Mesothelial cell of epicardium (in vitro differentiated cells): Measurements from ENCODE around the gene GAK. TPM values are rescaled to one million over a fixed set of nuclear protein-coding genes. Genes with fewer than 3 reads are reported as not detected.

ENCODE experiments used
- DNase-seq, 2 experiments: peaks; one replicate each; pipeline ENCODE4 v3.0.0; 2021; ENCODE audit warnings: low spot score in 2 of 2; ENCODE audit not compliant: unreplicated experiment in 2 of 2
- H3K27ac Mint-ChIP-seq: 2 replicates; pipeline ENCODE4 v1.8.0; 2021; ENCODE audit warnings: mixed read lengths
- H3K27me3 Mint-ChIP-seq: 2 replicates; pipeline ENCODE4 v1.8.0; 2021; ENCODE audit warnings: low read depth, mixed read lengths
- H3K36me3 Mint-ChIP-seq: 2 replicates; pipeline ENCODE4 v1.8.0; 2021; ENCODE audit warnings: mixed read lengths
- H3K4me1 Mint-ChIP-seq: 2 replicates; pipeline ENCODE4 v1.8.0; 2021; ENCODE audit warnings: mixed read lengths
- H3K4me3 Mint-ChIP-seq: 2 replicates; pipeline ENCODE4 v1.8.0; 2021; ENCODE audit warnings: mild to moderate bottlenecking, moderate library complexity, mixed read lengths
- H3K9me3 Mint-ChIP-seq: 2 replicates; pipeline ENCODE4 v1.8.0; 2021; ENCODE audit warnings: mixed read lengths
- CTCF ChIP-seq: fragments of 200-600 bp; sonication (generic); IDR thresholded peaks from one replicate; pipeline ENCODE4 v1.5.0; 2021; ENCODE audit warnings: antibody characterized with exemption; ENCODE audit not compliant: unreplicated experiment
- total RNA-seq: library from RNA; stranded (reverse); gene quantifications from 3 replicates; pipeline ENCODE4 v1.2.1, GENCODE V29; 2021

The GAK gene
- total RNA-seq, 1 donor from 2014 or later: 114 TPM

- H3K4me3 Mint-ChIP-seq: no peak overlapping the region
- TF ChIP-seq CTCF: no peak
- peaks cover 5% of the 10 kb centered on the region for H3K4me1 Mint-ChIP-seq
- no peak overlapping the region for H3K27ac Mint-ChIP-seq
- peaks cover 18% of the 10 kb centered on the region for H3K36me3 Mint-ChIP-seq
- no peaks in the 10 kb centered on the region for H3K27me3 Mint-ChIP-seq
- no peaks in the 10 kb centered on the region for H3K9me3 Mint-ChIP-seq
- no peak for DNase-seq
Observed at GRCh38 chr4:849478-850175, 82.5 kb downstream of the GAK start.

GRCh38 chr4:848803-849477, 83.2 kb downstream of the GAK start:
- H3K4me3 Mint-ChIP-seq: no peak overlapping the region
- H3K9me3 Mint-ChIP-seq: no peaks in the 10 kb centered on the region
- peaks cover 5% of the 10 kb centered on the region for H3K4me1 Mint-ChIP-seq
- DNase-seq: no peak
- no peak overlapping the region for H3K27ac Mint-ChIP-seq
- no peaks in the 10 kb centered on the region for H3K27me3 Mint-ChIP-seq
- no peak for TF ChIP-seq CTCF
- H3K36me3 Mint-ChIP-seq: peaks cover 16% of the 10 kb centered on the region

GRCh38 chr4:848307-848691, 83.8 kb downstream of the GAK start:
- H3K27ac Mint-ChIP-seq: no peak overlapping the region
- H3K27me3 Mint-ChIP-seq: no peaks in the 10 kb centered on the region
- peaks cover 5% of the 10 kb centered on the region for H3K4me1 Mint-ChIP-seq
- no peaks in the 10 kb centered on the region for H3K9me3 Mint-ChIP-seq
- no peak for DNase-seq
- no peak for TF ChIP-seq CTCF
- no peak overlapping the region for H3K4me3 Mint-ChIP-seq
- peaks cover 16% of the 10 kb centered on the region for H3K36me3 Mint-ChIP-seq

GRCh38 chr4:845836-846251, 86.3 kb downstream of the GAK start:
- Mint-ChIP-seq H3K27ac (no peak overlapping the region), H3K36me3 (peaks cover 22% of the 10 kb centered on the region), H3K4me1 (peaks cover 5% of the 10 kb centered on the region), H3K9me3 (peaks cover 7% of the 10 kb centered on the region), H3K27me3 (no peaks in the 10 kb centered on the region), H3K4me3 (no peak overlapping the region)
- no peak for DNase-seq
- no peak for TF ChIP-seq CTCF

GRCh38 chr4:845233-845835, 86.8 kb downstream of the GAK start:
- Mint-ChIP-seq H3K4me1 (peaks cover 5% of the 10 kb centered on the region), H3K9me3 (peaks cover 11% of the 10 kb centered on the region), H3K4me3 (no peak overlapping the region), H3K27ac (no peak overlapping the region), H3K27me3 (no peaks in the 10 kb centered on the region), H3K36me3 (peaks cover 24% of the 10 kb centered on the region)
- no peak for DNase-seq
- TF ChIP-seq CTCF: no peak
